SU-DHL-6 (cell line): Measurements from ENCODE around the gene CTBP1.

Experiments
- H2AFZ ChIP-seq: fragments of 200-600 bp; sonication (generic); 2 replicates; pipeline ENCODE4 v1.6.1; 2014; ENCODE audit warnings: low read depth, mild to moderate bottlenecking, moderate library complexity, mixed read lengths, antibody characterized with exemption, low read length; ENCODE audit not compliant: severe bottlenecking
- H3F3A ChIP-seq: fragments of 200-600 bp; shearing (Covaris generic); 2 replicates; pipeline ENCODE4 v1.6.0; 2016; ENCODE audit warnings: antibody characterized with exemption, mild to moderate bottlenecking; ENCODE audit not compliant: insufficient read depth
- H3K27ac ChIP-seq: fragments of 200-600 bp; sonication (generic); 2 replicates; pipeline ENCODE4 v1.5.1; 2016; ENCODE audit warnings: low read depth, mild to moderate bottlenecking, low read length, moderate library complexity, mixed read lengths
- H3K27me3 ChIP-seq: fragments of 200-600 bp; sonication (generic), shearing (Covaris generic); 2 replicates; pipeline ENCODE4 v1.6.0; 2014; ENCODE audit warnings: mild to moderate bottlenecking, low read length
- H3K36me3 ChIP-seq: fragments of 200-600 bp; sonication (generic); 2 replicates; pipeline ENCODE4 v1.6.1; 2014; ENCODE audit warnings: mild to moderate bottlenecking, low read length, mixed read lengths
- H3K4me2 ChIP-seq: fragments of 300-600, 200-600 bp; shearing (Covaris generic), sonication (generic); 2 replicates; pipeline ENCODE4 v1.6.0; 2014; ENCODE audit warnings: low read length, low read depth, mild to moderate bottlenecking; ENCODE audit not compliant: poor library complexity, severe bottlenecking
- H3K4me3 ChIP-seq: fragments of 200-600 bp; sonication (generic); 2 replicates; pipeline ENCODE4 v1.5.1; 2014; ENCODE audit warnings: antibody characterized with exemption, low read length, mild to moderate bottlenecking, mixed read lengths; ENCODE audit not compliant: insufficient read depth, poor library complexity, severe bottlenecking
- H3K79me2 ChIP-seq: fragments of 200-600 bp; sonication (generic); 2 replicates; pipeline ENCODE4 v1.6.1; 2014; ENCODE audit warnings: mild to moderate bottlenecking, low read length, moderate library complexity; ENCODE audit not compliant: insufficient read depth
- H3K9ac ChIP-seq: fragments of 200-600 bp; sonication (generic); 2 replicates; pipeline ENCODE4 v1.7.0; 2014; ENCODE audit warnings: mild to moderate bottlenecking, low read length
- H3K9me2 ChIP-seq: fragments of 200-600 bp; sonication (generic); replicated peaks from 2 replicates; pipeline ENCODE4 v1.6.1; 2014; ENCODE audit warnings: low read length; ENCODE audit not compliant: insufficient read depth
- H3K9me3 ChIP-seq: fragments of 200-600 bp; sonication (generic); 2 replicates; pipeline ENCODE4 v1.6.1; 2014; ENCODE audit warnings: low read length, mixed read lengths; ENCODE audit not compliant: insufficient read depth
- H4K20me1 ChIP-seq: fragments of 200-600 bp; sonication (generic); 2 replicates; pipeline ENCODE4 v1.6.1; 2014; ENCODE audit warnings: low read depth, mild to moderate bottlenecking, antibody characterized with exemption, low read length, moderate library complexity, mixed read lengths
- EZH2phosphoT487 ChIP-seq: fragments of 200-600 bp; sonication (generic), shearing (Covaris generic); conservative IDR thresholded peaks from 2 replicates; pipeline ENCODE4 v1.6.1; 2018; ENCODE audit warnings: mild to moderate bottlenecking, antibody characterized with exemption, low read length, moderate library complexity, mixed read lengths
- TF ChIP-seq, protein P1 (sequence below): fragments of 200-600 bp; sonication (generic); IDR thresholded peaks from one replicate; pipeline ENCODE4 v1.5.1; 2017; ENCODE audit warnings: antibody characterized with exemption, mild to moderate bottlenecking, low read length, moderate library complexity; ENCODE audit not compliant: insufficient read depth, poor library complexity, severe bottlenecking

The CTBP1 gene

DNA sequence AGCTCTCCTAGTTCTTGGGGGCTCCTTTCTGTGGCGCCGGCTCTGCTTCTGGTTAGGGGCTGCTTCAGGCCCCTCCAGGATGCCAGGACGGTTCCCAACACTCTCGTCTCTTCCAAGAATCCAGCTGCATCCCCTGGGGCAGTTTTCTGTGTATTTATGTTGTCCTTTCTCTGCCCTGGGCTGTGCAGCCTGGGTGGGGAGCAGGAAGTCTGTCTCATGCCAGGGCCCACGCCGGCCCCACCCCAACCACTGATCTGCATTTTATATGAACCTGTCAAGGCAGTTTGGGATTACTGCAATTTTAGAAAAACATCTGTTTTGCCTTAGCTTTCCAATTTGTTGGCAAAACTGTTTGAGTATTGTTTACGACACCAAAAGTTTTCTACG lies 14.6 kb downstream of the CTBP1 start:
- H3K9me3 ChIP-seq: no peaks in the 10 kb centered on the region
- no peak overlapping the region for H3K27ac ChIP-seq
- H4K20me1 ChIP-seq: no peaks in the 10 kb centered on the region; the same call in 1 of the 2 replicates
- H3K36me3 ChIP-seq: peaks cover 3% of the 10 kb centered on the region; the same call in 1 of the 2 replicates
- no peak overlapping the region for H3K9ac ChIP-seq
- no peak overlapping the region for H3K4me3 ChIP-seq
- no peak for TF ChIP-seq EZH2phosphoT487
- TF ChIP-seq, protein P1, sequence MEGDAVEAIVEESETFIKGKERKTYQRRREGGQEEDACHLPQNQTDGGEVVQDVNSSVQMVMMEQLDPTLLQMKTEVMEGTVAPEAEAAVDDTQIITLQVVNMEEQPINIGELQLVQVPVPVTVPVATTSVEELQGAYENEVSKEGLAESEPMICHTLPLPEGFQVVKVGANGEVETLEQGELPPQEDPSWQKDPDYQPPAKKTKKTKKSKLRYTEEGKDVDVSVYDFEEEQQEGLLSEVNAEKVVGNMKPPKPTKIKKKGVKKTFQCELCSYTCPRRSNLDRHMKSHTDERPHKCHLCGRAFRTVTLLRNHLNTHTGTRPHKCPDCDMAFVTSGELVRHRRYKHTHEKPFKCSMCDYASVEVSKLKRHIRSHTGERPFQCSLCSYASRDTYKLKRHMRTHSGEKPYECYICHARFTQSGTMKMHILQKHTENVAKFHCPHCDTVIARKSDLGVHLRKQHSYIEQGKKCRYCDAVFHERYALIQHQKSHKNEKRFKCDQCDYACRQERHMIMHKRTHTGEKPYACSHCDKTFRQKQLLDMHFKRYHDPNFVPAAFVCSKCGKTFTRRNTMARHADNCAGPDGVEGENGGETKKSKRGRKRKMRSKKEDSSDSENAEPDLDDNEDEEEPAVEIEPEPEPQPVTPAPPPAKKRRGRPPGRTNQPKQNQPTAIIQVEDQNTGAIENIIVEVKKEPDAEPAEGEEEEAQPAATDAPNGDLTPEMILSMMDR: no peak
- H2AFZ ChIP-seq: no peak overlapping the region
- H3K9me2 ChIP-seq: no peaks in the 10 kb centered on the region
- H3K27me3 ChIP-seq: no peaks in the 10 kb centered on the region
- no peak overlapping the region for H3K4me2 ChIP-seq
- no peaks in the 10 kb centered on the region for H3F3A ChIP-seq
- peaks cover 26% of the 10 kb centered on the region for H3K79me2 ChIP-seq

DNA sequence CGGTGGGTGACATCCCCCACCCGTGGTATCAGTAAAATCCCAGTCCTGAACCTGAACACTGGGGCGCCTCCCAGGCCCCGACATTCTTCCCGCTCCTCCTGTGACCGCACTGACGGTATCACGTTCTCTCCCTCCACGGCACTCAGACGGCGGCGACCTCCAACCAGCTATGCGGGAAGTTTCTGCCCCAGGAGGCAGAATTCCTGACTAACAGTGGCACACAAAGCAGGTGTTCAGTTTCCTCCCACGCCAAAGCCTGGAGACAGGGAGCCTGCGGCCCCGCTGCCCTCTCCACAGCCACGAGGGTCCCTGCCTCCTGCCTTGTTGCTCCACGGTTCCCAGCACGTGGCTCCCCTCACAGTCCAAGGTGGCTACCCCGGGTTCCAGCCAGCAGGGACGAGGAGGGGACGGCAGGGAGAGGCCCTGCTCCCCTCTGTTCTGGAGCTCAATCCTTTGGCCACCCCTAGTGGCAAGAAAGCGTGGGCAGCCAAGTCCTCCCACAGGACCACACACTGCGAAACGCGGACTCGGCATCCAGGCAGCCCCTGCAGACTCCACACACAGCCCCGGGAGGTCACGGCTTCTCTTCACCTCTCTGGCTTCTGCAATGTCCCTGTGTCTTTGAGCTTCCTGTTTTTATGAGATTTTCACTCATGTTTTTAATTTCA lies 15.2 kb downstream of the CTBP1 start:
- TF ChIP-seq, protein P1: no peak
- TF ChIP-seq EZH2phosphoT487: no peak
- H3K9ac ChIP-seq: no peak overlapping the region
- H3K9me3 ChIP-seq: no peaks in the 10 kb centered on the region
- H3K9me2 ChIP-seq: no peaks in the 10 kb centered on the region
- no peak overlapping the region for H3K4me3 ChIP-seq
- no peak overlapping the region for H3K27ac ChIP-seq
- no peaks in the 10 kb centered on the region; the same call in 1 of the 2 replicates for H4K20me1 ChIP-seq
- peaks cover 21% of the 10 kb centered on the region for H3K79me2 ChIP-seq
- no peak overlapping the region for H3K4me2 ChIP-seq
- no peaks in the 10 kb centered on the region for H3F3A ChIP-seq
- H2AFZ ChIP-seq: no peak overlapping the region
- no peaks in the 10 kb centered on the region for H3K27me3 ChIP-seq
- H3K36me3 ChIP-seq: peaks cover 3% of the 10 kb centered on the region; the same call in 1 of the 2 replicates

GRCh38 chr4:1232661-1233621 lies 16.0 kb downstream of the CTBP1 start:
- Histone ChIP-seq H3F3A (no peaks in the 10 kb centered on the region), H4K20me1 (no peaks in the 10 kb centered on the region; the same call in 1 of the 2 replicates), H3K27me3 (no peaks in the 10 kb centered on the region), H3K9me3 (no peaks in the 10 kb centered on the region), H3K36me3 (peaks cover 3% of the 10 kb centered on the region; the same call in 1 of the 2 replicates), H2AFZ (no peak overlapping the region), H3K4me3 (no peak overlapping the region), H3K27ac (no peak overlapping the region), H3K9ac (no peak overlapping the region), H3K9me2 (no peaks in the 10 kb centered on the region), H3K4me2 (no peak overlapping the region), H3K79me2 (peaks cover 15% of the 10 kb centered on the region; the same call in 1 of the 2 replicates)
- no peak for TF ChIP-seq EZH2phosphoT487
- TF ChIP-seq, protein P1: no peak
